HepG2 (cell line): ENCODE data around the gene PLEKHM2. TPM values are rescaled to one million over a fixed set of nuclear protein-coding genes. Genes with fewer than 3 reads are reported as not detected.

Source experiments
- ATAC-seq: fragments of 200-7000 bp; cut with Tn5 transposase; 3 replicates; pipeline ENCODE4 v1.9.1; 2020; ENCODE audit warnings: mild to moderate bottlenecking, moderate library complexity
- BruUV-seq: library from RNA; stranded (reverse); fragments of 400-500 nt; replicated peaks from 2 replicates; lab custom pipeline; 2021; lab: Mats Ljungman, UMichigan
- CTCF ChIA-PET: fragments of 300-600 bp; formaldehyde crosslinking; extraction: SDS; loops from one replicate; lab custom pipeline; 2021; ENCODE audit warnings: low total read pairs, inconsistent platforms, low intra/inter-chr PET ratio; lab: Yijun Ruan, JAX
- POLR2A ChIA-PET: fragments of 350-600 bp; sonication (Branson Sonifier 250); formaldehyde crosslinking; loops from one replicate; lab custom pipeline; 2020; ENCODE audit warnings: antibody characterized with exemption, inconsistent platforms; lab: Yijun Ruan, JAX
- DNase-seq: peaks from one replicate; pipeline ENCODE4 v3.0.0-alpha.2; 2015; ENCODE audit warnings: low spot score
- FAIRE-seq: peaks from 3 replicates; lab custom pipeline; 2011; peaks lifted over from hg19 to GRCh38; lab: Jason Lieb, UNC
- H2AFZ ChIP-seq: one replicate; pipeline ENCODE4 v1.6.1; 2011; ENCODE audit warnings: low read length, inconsistent platforms
- H3K27ac ChIP-seq: fragments of 300-600 bp; 3 replicates; pipeline ENCODE4 v1.8.0; 2011; ENCODE audit warnings: mixed run types, mild to moderate bottlenecking, mixed read lengths, low read length, inconsistent platforms; ENCODE audit not compliant: insufficient read depth; ENCODE audit errors: extremely low read length
- H3K27me3 ChIP-seq, 2 experiments: fragments of 200-600 bp in 1 of 2; 2 replicates in 1 of 2; 3 replicates in 1 of 2; pipeline versions ENCODE4 v1.6.0 to v1.8.0; 2011; ENCODE audit warnings: low read length in 2 of 2, mild to moderate bottlenecking in 2 of 2, moderate library complexity in 2 of 2, inconsistent platforms in 1 of 2; ENCODE audit not compliant: insufficient read depth in 2 of 2, control insufficient read depth in 1 of 2
- H3K36me3 ChIP-seq, 2 experiments: fragments of 200-600 bp in 1 of 2; replicated peaks in 1 of 2; 2 replicates in 1 of 2; 3 replicates in 1 of 2; pipeline versions ENCODE4 v1.5.1 to v1.8.0; 2011; ENCODE audit warnings: low read length in 2 of 2, inconsistent platforms in 1 of 2; ENCODE audit not compliant: insufficient read depth in 2 of 2, control insufficient read depth in 1 of 2
- H3K4me1 ChIP-seq: 2 replicates; pipeline ENCODE4 v1.5.1; 2012; ENCODE audit warnings: low read length, inconsistent platforms; ENCODE audit not compliant: insufficient read depth
- H3K4me2 ChIP-seq: 2 replicates; pipeline ENCODE4 v1.6.0; 2011; ENCODE audit warnings: low read depth, low read length, inconsistent platforms
- H3K4me3 ChIP-seq, 3 experiments: fragments of 200-600 bp in 1 of 3; sonication (generic), shearing (Covaris generic) in 1 of 3; replicated peaks in 1 of 3; 2 replicates each; pipeline ENCODE4 v1.5.1; 2011 to 2016; ENCODE audit warnings: low read length in 3 of 3, inconsistent platforms in 2 of 3, low read depth in 2 of 3, mild to moderate bottlenecking in 2 of 3, control low read depth in 1 of 3, mixed read lengths in 1 of 3; ENCODE audit not compliant: insufficient read depth in 1 of 3
- H3K79me2 ChIP-seq: one replicate; pipeline ENCODE4 v1.6.1; 2011; ENCODE audit warnings: low read length, inconsistent platforms; ENCODE audit not compliant: insufficient read depth
- H3K9ac ChIP-seq: 2 replicates; pipeline ENCODE4 v1.6.0; 2011; ENCODE audit warnings: mild to moderate bottlenecking, low read depth, low read length, inconsistent platforms; ENCODE audit not compliant: insufficient read depth
- H3K9me3 ChIP-seq: 2 replicates; pipeline ENCODE4 v1.5.1; 2012; ENCODE audit warnings: mild to moderate bottlenecking, low read length
- H4K20me1 ChIP-seq: 2 replicates; pipeline ENCODE4 v1.6.0; 2011; ENCODE audit warnings: inconsistent platforms, mild to moderate bottlenecking, low read length, moderate library complexity; ENCODE audit not compliant: insufficient read depth
- BRD4 ChIP-seq: sonication (generic); formaldehyde crosslinking; IDR thresholded peaks from 2 replicates; pipeline ENCODE4 v1.4.0; 2020; ENCODE audit warnings: missing genetic modification reagents
- FOSL2 ChIP-seq: sonication (generic); formaldehyde crosslinking; IDR thresholded peaks from 2 replicates; pipeline ENCODE4 v1.4.0; 2020; ENCODE audit warnings: missing genetic modification reagents
- HDAC6 ChIP-seq: fragments of 200-600 bp; sonication (generic); IDR thresholded peaks from 2 replicates; pipeline ENCODE4 v1.7.0; 2017; ENCODE audit warnings: mild to moderate bottlenecking, antibody characterized with exemption, low read length, low read depth
- HMG20B ChIP-seq: conservative IDR thresholded peaks from 2 replicates; pipeline ENCODE4 v1.6.1; 2016; ENCODE audit warnings: missing genetic modification reagents, missing compliant biosample characterization
- MIER3 ChIP-seq: IDR thresholded peaks from 2 replicates; pipeline ENCODE4 v1.6.1; 2016; ENCODE audit warnings: missing compliant biosample characterization, borderline replicate concordance
- NR2C2 ChIP-seq: sonication (generic); formaldehyde crosslinking; IDR thresholded peaks from 2 replicates; pipeline ENCODE4 v1.4.0; 2020; ENCODE audit warnings: missing genetic modification reagents, mild to moderate bottlenecking, moderate library complexity, borderline replicate concordance
- ONECUT2 ChIP-seq: sonication (generic); formaldehyde crosslinking; IDR thresholded peaks from 2 replicates; pipeline ENCODE4 v1.4.0; 2020; ENCODE audit warnings: missing genetic modification reagents
- PTBP1 ChIP-seq: fragments of 200-400 bp; formaldehyde crosslinking; IDR thresholded peaks from 2 replicates; pipeline ENCODE4 v1.6.1; 2018; ENCODE audit warnings: low read length, low read depth; ENCODE audit not compliant: poor library complexity, severe bottlenecking
- SMARCC2 ChIP-seq: fragments of 450-650 bp; IDR thresholded peaks from 2 replicates; pipeline ENCODE4 v1.6.1; 2017; ENCODE audit warnings: antibody characterized with exemption, mild to moderate bottlenecking
- TEAD3 ChIP-seq: optimal IDR thresholded peaks from 2 replicates; pipeline ENCODE3; 2016; ENCODE audit warnings: borderline replicate concordance
- ZNF333 ChIP-seq: sonication (generic); formaldehyde crosslinking; IDR thresholded peaks from 2 replicates; pipeline ENCODE4 v1.4.0; 2020; ENCODE audit warnings: mild to moderate bottlenecking, missing genetic modification reagents, borderline replicate concordance
- ZNF335 ChIP-seq: sonication (generic); formaldehyde crosslinking; IDR thresholded peaks from 2 replicates; pipeline ENCODE4 v1.4.0; 2020; ENCODE audit warnings: missing genetic modification reagents
- ZNF709 ChIP-seq: sonication (generic); formaldehyde crosslinking; IDR thresholded peaks from 2 replicates; pipeline ENCODE4 v1.5.0; 2020; ENCODE audit warnings: mild to moderate bottlenecking, missing genetic modification reagents
- WGBS: methylation state at CpG from one replicate; pipeline ENCODE4 v1.1.6; 2017; ENCODE audit warnings: low lambda C conversion rate; 5-methylcytosine and 5-hydroxymethylcytosine counted together
- in situ Hi-C: cut with HindIII; loops from 2 replicates; pipeline ENCODE4 v1.10.0; 2017; ENCODE audit warnings: low pct_unique_long_range_greater_than_20kb; ENCODE audit not compliant: extremely low pct_ligation_motif_present
- intact Hi-C: fragments of 100-400 bp; cut with micrococcal nuclease; formaldehyde crosslinking; loops from one replicate; pipeline ENCODE4 v1.10.0; 2022; ENCODE audit not compliant: unreplicated experiment
- polyA plus RNA-seq, 8 experiments: library from polyadenylated mRNA; depleted of rRNA in 3 of 8; stranded (reverse) in 7 of 8; unstranded in 1 of 8; fragments of >200 nt; fragmentation: Illumina TruSeq in 4 of 8; extraction: Trizol in 4 of 8; gene quantifications; 2 replicates each; pipeline versions ENCODE4 v1.2.1 to v1.2.3, GENCODE V29; 2011 to 2016; ENCODE audit warnings: low read depth in 4 of 8, missing spikeins in 1 of 8, mixed read lengths in 1 of 8; ENCODE audit not compliant: insufficient read depth in 1 of 8
- total RNA-seq, 5 experiments: library from RNA; depleted of rRNA; stranded (reverse); fragments of >200 nt; fragmentation: Illumina TruSeq; extraction: Trizol; gene quantifications; 2 replicates each; pipeline ENCODE4 v1.2.3, GENCODE V29; 2016; ENCODE audit warnings: low read depth in 1 of 5

Gene PLEKHM2
- total and polyA plus RNA-seq, 2 of the 13 experiments (the other 11 are each of a cell fraction or from before 2014, with no cell fraction given): 16.5 to 27.3 TPM

GRCh38 chr1:15712168-15712567, 28.0 kb downstream of the PLEKHM2 start:
- WGBS: 96% methylated on average over 4 of the region's 4 CpGs

GRCh38 chr1:15714406-15715136, 30.5 kb downstream of the PLEKHM2 start:
- intact Hi-C loops (no loop called here), in situ Hi-C loops (no loop called here)
- no peak for TF ChIP-seq BRD4 (CRISPR knock-in tag)
- TF ChIP-seq ZNF335 (CRISPR knock-in tag): no peak
- no peak for TF ChIP-seq ONECUT2 (CRISPR knock-in tag)
- TF ChIP-seq ZNF709 (CRISPR knock-in tag): no peak
- TF ChIP-seq ZNF333: no peak
- TF ChIP-seq FOSL2 (CRISPR knock-in tag): no peak
- TF ChIP-seq SMARCC2: no peak
- TF ChIP-seq TEAD3 (CRISPR knock-in tag): no peak
- TF ChIP-seq HMG20B (CRISPR knock-in tag): no peak
- no peak for TF ChIP-seq NR2C2
- Histone ChIP-seq H3K27ac (no peak overlapping the region), H4K20me1 (no peaks in the 10 kb centered on the region), H2AFZ (no peak overlapping the region), H3K4me2 (no peak overlapping the region), H3K9me3 (no peaks in the 10 kb centered on the region), H3K9ac (no peak overlapping the region), H3K4me1 (peaks cover 12% of the 10 kb centered on the region; the same call in 1 of the 2 replicates), H3K79me2 (no peaks in the 10 kb centered on the region), H3K4me3 (no peak overlapping the region), H3K36me3 (peaks cover 17 to 32% of the 10 kb centered on the region in 2 experiments), H3K27me3 (no peaks in the 10 kb centered on the region)
- ChIA-PET CTCF (no interaction called here), POLR2A (no interaction called here)
- 92% methylated on average over 3 of the region's 4 CpGs for WGBS
- no TSS peak for BruUV-seq
- FAIRE-seq: no peak
- ATAC-seq: no peak
- no peak for DNase-seq

More at GRCh38 chr1:15712168-15712567, 28.0 kb downstream of the PLEKHM2 start:
- 0 out of 2 replicates have a peak, but pooled peaks cover 4% of the 10 kb centered on the region for H4K20me1 ChIP-seq
- H3K9ac ChIP-seq: no peak overlapping the region
- no peak for FAIRE-seq
- no peaks in the 10 kb centered on the region for H3K9me3 ChIP-seq
- in situ Hi-C loops: no loop called here
- no peak overlapping the region for H3K27ac ChIP-seq
- intact Hi-C loops: no loop called here
- no peaks in the 10 kb centered on the region for H3K4me1 ChIP-seq
- CTCF ChIA-PET: no interaction called here
- no peak for ATAC-seq
- H3K4me2 ChIP-seq: no peak overlapping the region
- peaks cover 7% of the 10 kb centered on the region for H3K79me2 ChIP-seq
- H2AFZ ChIP-seq: no peak overlapping the region
- no peak overlapping the region for H3K4me3 ChIP-seq
- POLR2A ChIA-PET: no interaction called here
- no peak for DNase-seq
- peaks cover 6 to 24% of the 10 kb centered on the region in 2 experiments; a peak in 4 of 5 replicates for H3K36me3 ChIP-seq
- no TSS peak for BruUV-seq
- no peaks in the 10 kb centered on the region for H3K27me3 ChIP-seq
- no peak for TF ChIP-seq PTBP1
- no peak for TF ChIP-seq MIER3 (CRISPR knock-in tag)
- no peak for TF ChIP-seq HDAC6
- TF ChIP-seq, all 625 proteins: peak for 0
